ENCODE results near the gene CTNNBL1.

GRCh38 chr20:37903317-37904007, 209.6 kb downstream of the CTNNBL1 start:
- TF ChIP-seq CTCF (IDR thresholded peaks at IDR 0.05) (no peak), POLR2A (IDR thresholded peaks at IDR 0.05) (no peak)
